Suprapubic skin (tissue), 4 donors: ENCODE data around the gene TMEM131L.

ENCODE experiments used
- EP300 ChIP-seq: sonication (generic); formaldehyde crosslinking; IDR thresholded peaks from one replicate; pipeline ENCODE4 v1.6.1; 2017; ENCODE audit warnings: antibody characterized with exemption
- POLR2A ChIP-seq, 2 donors: fragments of 450-650 bp; IDR thresholded peaks; one replicate each; pipeline ENCODE4 v1.6.1; 2017; ENCODE audit warnings: antibody characterized with exemption in 2 of 2, mild to moderate bottlenecking in 2 of 2, moderate library complexity in 2 of 2
- POLR2AphosphoS5 ChIP-seq, 3 donors: sonication (generic); formaldehyde crosslinking; IDR thresholded peaks; one replicate each; pipeline ENCODE4 v1.6.1; 2017; ENCODE audit warnings: antibody characterized with exemption in 3 of 3
- TF ChIP-seq, protein P1 (sequence below), 2 donors: fragments of 200-600 bp in 1 of 2; fragments of 450-650 bp in 1 of 2; sonication (generic) in 1 of 2; IDR thresholded peaks; one replicate each; pipeline ENCODE4 v1.5.1; 2016 to 2019; ENCODE audit warnings: antibody characterized with exemption in 2 of 2, mild to moderate bottlenecking in 1 of 2, moderate library complexity in 1 of 2

DNA sequence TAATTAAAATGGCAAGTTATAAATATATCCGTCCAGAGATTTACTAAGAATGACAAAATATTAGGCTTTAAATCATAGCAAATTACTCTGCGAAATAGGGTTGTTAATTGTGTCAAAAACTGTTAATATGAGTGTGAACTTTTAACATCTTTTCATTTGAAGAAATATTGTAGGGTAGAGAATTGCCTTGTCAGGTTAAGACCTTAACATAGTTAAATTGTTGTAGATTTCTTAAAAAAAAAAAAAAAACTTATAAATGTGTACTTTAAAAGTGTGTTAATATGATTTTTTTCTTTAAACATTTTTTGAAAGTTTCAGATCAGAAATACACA, 110.2 kb downstream of the TMEM131L start:
- TF ChIP-seq EP300 (no peak), POLR2A (IDR thresholded peaks at IDR 0.05) (no peak), POLR2AphosphoS5 (IDR thresholded peaks at IDR 0.05) (no peak)
- TF ChIP-seq, protein P1, sequence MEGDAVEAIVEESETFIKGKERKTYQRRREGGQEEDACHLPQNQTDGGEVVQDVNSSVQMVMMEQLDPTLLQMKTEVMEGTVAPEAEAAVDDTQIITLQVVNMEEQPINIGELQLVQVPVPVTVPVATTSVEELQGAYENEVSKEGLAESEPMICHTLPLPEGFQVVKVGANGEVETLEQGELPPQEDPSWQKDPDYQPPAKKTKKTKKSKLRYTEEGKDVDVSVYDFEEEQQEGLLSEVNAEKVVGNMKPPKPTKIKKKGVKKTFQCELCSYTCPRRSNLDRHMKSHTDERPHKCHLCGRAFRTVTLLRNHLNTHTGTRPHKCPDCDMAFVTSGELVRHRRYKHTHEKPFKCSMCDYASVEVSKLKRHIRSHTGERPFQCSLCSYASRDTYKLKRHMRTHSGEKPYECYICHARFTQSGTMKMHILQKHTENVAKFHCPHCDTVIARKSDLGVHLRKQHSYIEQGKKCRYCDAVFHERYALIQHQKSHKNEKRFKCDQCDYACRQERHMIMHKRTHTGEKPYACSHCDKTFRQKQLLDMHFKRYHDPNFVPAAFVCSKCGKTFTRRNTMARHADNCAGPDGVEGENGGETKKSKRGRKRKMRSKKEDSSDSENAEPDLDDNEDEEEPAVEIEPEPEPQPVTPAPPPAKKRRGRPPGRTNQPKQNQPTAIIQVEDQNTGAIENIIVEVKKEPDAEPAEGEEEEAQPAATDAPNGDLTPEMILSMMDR (IDR thresholded peaks at IDR 0.05) = no peak
